K562 (cell line): ENCODE data around the gene PRELID2. TPM values are rescaled to one million over a fixed set of nuclear protein-coding genes. Genes with fewer than 3 reads are reported as not detected.

Experiments
- ATAC-seq: fragments of 200-7000 bp; cut with Tn5 transposase; 3 replicates; pipeline ENCODE4 v1.9.1; 2020; ENCODE audit warnings: moderate library complexity
- BruUV-seq: library from RNA; stranded (reverse); fragments of 400-500 nt; replicated peaks from 2 replicates; lab custom pipeline; 2021; lab: Mats Ljungman, UMichigan
- CTCF ChIA-PET: fragments of 300-600 bp; formaldehyde crosslinking; extraction: SDS; loops from one replicate; lab custom pipeline; 2021; ENCODE audit warnings: low intra/inter-chr PET ratio; lab: Yijun Ruan, JAX
- POLR2A ChIA-PET: fragments of 300-600, 350-650 bp; sonication (Branson Sonifier 250); formaldehyde crosslinking; extraction: SDS; loops from one replicate; lab custom pipeline; 2021; ENCODE audit warnings: antibody characterized with exemption, inconsistent platforms; lab: Yijun Ruan, JAX
- DNase-seq, 4 experiments: peaks; one replicate each; pipeline versions ENCODE4 v3.0.0 to v3.0.0-alpha.2; 2011 to 2018; ENCODE audit warnings: low spot score in 3 of 4, mixed read lengths in 3 of 4; ENCODE audit errors: extremely low read depth in 1 of 4
- FAIRE-seq: peaks from 2 replicates; lab custom pipeline; 2011; peaks lifted over from hg19 to GRCh38; lab: Jason Lieb, UNC
- H2AFZ ChIP-seq: 2 replicates; pipeline ENCODE4 v1.6.0; 2011; ENCODE audit warnings: low read depth, low read length, control low read depth, inconsistent platforms
- H3K27ac ChIP-seq: fragments of 200-600 bp; 3 replicates; pipeline ENCODE4 v1.8.0; 2011; ENCODE audit warnings: low read depth, mild to moderate bottlenecking, control low read depth, inconsistent platforms, low read length, moderate library complexity, mixed read lengths; ENCODE audit errors: extremely low read depth
- H3K27me3 ChIP-seq, 2 experiments: fragments of 300-600 bp in 1 of 2; 2 replicates in 1 of 2; 3 replicates in 1 of 2; pipeline versions ENCODE4 v1.6.0 to v1.8.0; 2011; ENCODE audit warnings: inconsistent platforms in 2 of 2, low read length in 2 of 2, mild to moderate bottlenecking in 1 of 2, mixed read lengths in 1 of 2, moderate library complexity in 1 of 2; ENCODE audit not compliant: control insufficient read depth in 2 of 2, insufficient read depth in 2 of 2
- H3K36me3 ChIP-seq: fragments of 300-600 bp; 3 replicates; pipeline ENCODE4 v1.8.0; 2011; ENCODE audit warnings: mild to moderate bottlenecking, low read length, inconsistent platforms; ENCODE audit not compliant: control insufficient read depth, insufficient read depth
- H3K4me1 ChIP-seq, 2 experiments: fragments of 200-600 bp in 1 of 2; replicated peaks in 1 of 2; 2 replicates in 1 of 2; 3 replicates in 1 of 2; pipeline versions ENCODE4 v1.5.1 to v1.8.0; 2011; ENCODE audit warnings: inconsistent platforms in 2 of 2, low read length in 2 of 2, mild to moderate bottlenecking in 1 of 2, mixed read lengths in 1 of 2, moderate library complexity in 1 of 2; ENCODE audit not compliant: control insufficient read depth in 2 of 2, insufficient read depth in 2 of 2
- H3K4me2 ChIP-seq: 2 replicates; pipeline ENCODE4 v1.6.1; 2011; ENCODE audit warnings: low read length, control low read depth, inconsistent platforms, mixed read lengths; ENCODE audit not compliant: insufficient read depth
- H3K4me3 ChIP-seq: fragments of 200-600 bp; sonication (generic), shearing (Covaris generic); 2 replicates; pipeline ENCODE4 v1.5.1; 2016; ENCODE audit warnings: control low read depth, inconsistent platforms
- H3K79me2 ChIP-seq: fragments of 200-600 bp; 3 replicates; pipeline ENCODE4 v1.8.0; 2011; ENCODE audit warnings: low read length, inconsistent platforms; ENCODE audit not compliant: control insufficient read depth, insufficient read depth
- H3K9ac ChIP-seq, 2 experiments: 2 replicates each; pipeline versions ENCODE4 v1.6.0 to v1.6.1; 2011; ENCODE audit warnings: low read depth in 2 of 2, low read length in 2 of 2, control low read depth in 1 of 2, inconsistent platforms in 1 of 2, mild to moderate bottlenecking in 1 of 2, mixed read lengths in 1 of 2; ENCODE audit not compliant: insufficient read depth in 1 of 2
- H3K9me1 ChIP-seq: one replicate; pipeline ENCODE4 v1.6.0; 2011; ENCODE audit warnings: inconsistent platforms, mild to moderate bottlenecking, low read length, moderate library complexity; ENCODE audit not compliant: control insufficient read depth, insufficient read depth
- H3K9me3 ChIP-seq: replicated peaks from 2 replicates; pipeline ENCODE4 v1.5.1; 2011; ENCODE audit warnings: low read depth, low read length, inconsistent platforms; ENCODE audit not compliant: control insufficient read depth, insufficient read depth
- H4K20me1 ChIP-seq: replicated peaks from 2 replicates; pipeline ENCODE4 v1.6.1; 2011; ENCODE audit warnings: low read length, inconsistent platforms, mixed read lengths; ENCODE audit not compliant: control insufficient read depth, insufficient read depth
- BRF1 ChIP-seq: IDR thresholded peaks from 3 replicates; pipeline ENCODE4 v1.6.1; 2011; ENCODE audit warnings: borderline replicate concordance, mild to moderate bottlenecking; ENCODE audit not compliant: insufficient read length; ENCODE audit errors: extremely low read depth
- CBX5 ChIP-seq: IDR thresholded peaks from 2 replicates; pipeline ENCODE4 v1.6.1; 2014; ENCODE audit warnings: low read depth, borderline replicate concordance
- HDAC6 ChIP-seq: IDR thresholded peaks from 2 replicates; pipeline ENCODE4 v1.6.1; 2012; ENCODE audit warnings: low read depth, mild to moderate bottlenecking, control low read depth, inconsistent platforms, low read length, moderate library complexity
- KDM1A ChIP-seq, 2 experiments: fragments of 450-650 bp; IDR thresholded peaks; 2 replicates each; pipeline ENCODE4 v1.6.1; 2016; ENCODE audit warnings: mild to moderate bottlenecking in 2 of 2
- PBX2 ChIP-seq, 2 experiments: IDR thresholded peaks in 1 of 2; conservative IDR thresholded peaks in 1 of 2; 2 replicates each; pipeline ENCODE4 v1.6.1; 2016; ENCODE audit warnings: low read depth in 2 of 2, mild to moderate bottlenecking in 1 of 2, missing compliant biosample characterization in 1 of 2, missing genetic modification characterization in 1 of 2, moderate library complexity in 1 of 2
- POLR2AphosphoS2 ChIP-seq: IDR thresholded peaks from 2 replicates; pipeline ENCODE4 v1.6.1; 2012; ENCODE audit warnings: low read length, improper control_type of control experiment
- PYGO2 ChIP-seq: fragments of 450-650 bp; IDR thresholded peaks from 2 replicates; pipeline ENCODE4 v1.6.1; 2016; ENCODE audit warnings: mild to moderate bottlenecking, missing genetic modification characterization, moderate library complexity, missing compliant biosample characterization
- RBM39 ChIP-seq: fragments of 200-400 bp; formaldehyde crosslinking; optimal IDR thresholded peaks from 2 replicates; pipeline ENCODE3; 2018; ENCODE audit warnings: low read depth, low read length
- TARDBP ChIP-seq: fragments of 450-650 bp; IDR thresholded peaks from 2 replicates; pipeline ENCODE4 v1.6.1; 2016
- TCF15 ChIP-seq: fragments of 250-450 bp; sonication (Bioruptor Pico); IDR thresholded peaks from 2 replicates; pipeline ENCODE4 v1.8.0; 2022; ENCODE audit warnings: moderate library complexity, mild to moderate bottlenecking, inconsistent platforms
- THRB ChIP-seq: fragments of 450-650 bp; formaldehyde crosslinking; conservative IDR thresholded peaks from 2 replicates; pipeline ENCODE4 v1.4.0; 2022; ENCODE audit warnings: mild to moderate bottlenecking, missing genetic modification characterization
- UBTF ChIP-seq, 2 experiments: IDR thresholded peaks; 2 replicates each; pipeline ENCODE4 v1.6.1; 2012; ENCODE audit warnings: improper control_type of control experiment in 2 of 2, low read depth in 2 of 2, low read length in 2 of 2, borderline replicate concordance in 1 of 2
- ZFP30 ChIP-seq: fragments of 250-450 bp; sonication (Bioruptor Pico); IDR thresholded peaks from 2 replicates; pipeline ENCODE4 v1.8.0; 2022; ENCODE audit warnings: moderate library complexity, mild to moderate bottlenecking, inconsistent platforms, borderline replicate concordance
- ZFX ChIP-seq: sonication (generic); formaldehyde crosslinking; IDR thresholded peaks from 2 replicates; pipeline ENCODE4 v1.8.0; 2022; ENCODE audit warnings: mild to moderate bottlenecking, missing genetic modification reagents, moderate library complexity
- ZNF124 ChIP-seq: sonication (generic); formaldehyde crosslinking; IDR thresholded peaks from 2 replicates; pipeline ENCODE4 v1.8.1; 2022; ENCODE audit warnings: missing genetic modification reagents
- ZNF507 ChIP-seq: conservative IDR thresholded peaks from 2 replicates; pipeline ENCODE4 v1.6.1; 2017; ENCODE audit warnings: missing genetic modification characterization, missing compliant biosample characterization
- WGBS: fragments of 100-300 bp; shearing (Covaris generic); methylation state at CpG from one replicate; pipeline ENCODE4 v1.1.6; 2016; ENCODE audit warnings: low coverage, mixed read lengths; ENCODE audit not compliant: insufficient coverage; ENCODE audit errors: missing lambda C conversion rate; 5-methylcytosine and 5-hydroxymethylcytosine counted together
- in situ Hi-C: fragments of 300-500 bp; cut with MboI; formaldehyde crosslinking; loops from 4 replicates; pipeline ENCODE4 v1.15.0; 2018; ENCODE audit warnings: inconsistent platforms, mixed read lengths
- intact Hi-C: fragments of 100-400 bp; cut with micrococcal nuclease; formaldehyde crosslinking; loops from 2 replicates; pipeline ENCODE4 v1.14.2; 2022
- polyA plus RNA-seq, 8 experiments: library from polyadenylated mRNA; depleted of rRNA in 4 of 8; stranded (reverse) in 5 of 8; unstranded in 3 of 8; fragments of >200 nt; fragmentation: Nextera tagmentation in 2 of 8; fragmentation: Illumina TruSeq in 1 of 8; extraction: Ambion mirVana in 2 of 8; extraction: Trizol in 1 of 8; gene quantifications; 2 replicates each; pipeline versions ENCODE4 v1.2.1 to v1.2.3, GENCODE V29; 2011 to 2014; ENCODE audit warnings: inconsistent platforms in 1 of 8, missing spikeins in 1 of 8
- total RNA-seq, 7 experiments: library from RNA; depleted of rRNA in 6 of 7; stranded (reverse); fragments of >200 nt in 6 of 7; fragmentation: Illumina TruSeq in 2 of 7; extraction: Trizol in 2 of 7; gene quantifications; 2 replicates each; pipeline versions ENCODE4 v1.2.1 to v1.2.3, GENCODE V29; 2011 to 2021; ENCODE audit warnings: low replicate concordance in 1 of 7

PRELID2 gene
- total and polyA plus RNA-seq, 9 of the 15 experiments (the other 6 are each of a cell fraction or from before 2014, with no cell fraction given), result 6.4 to 68.2 (median 28.8) TPM

- H3K9ac ChIP-seq, result no peak overlapping the region
- H3K4me3 ChIP-seq, result no peak overlapping the region
- H2AFZ ChIP-seq, result no peak overlapping the region
- ChIA-PET POLR2A (no interaction called here), CTCF (no interaction called here)
- H4K20me1 ChIP-seq, result no peaks in the 10 kb centered on the region
- no peak for TF ChIP-seq CBX5
- TF ChIP-seq ZFP30, result no peak
- no peak for TF ChIP-seq RBM39
- TF ChIP-seq POLR2AphosphoS2, result no peak
- TF ChIP-seq PBX2 (CRISPR knock-in tag; IDR thresholded peaks at IDR 0.05; ENCODE audit: low read depth), result no peak
- TF ChIP-seq PBX2 (tag; conservative IDR thresholded peaks at IDR 0.05; ENCODE audit: low read depth), result no peak
- TF ChIP-seq KDM1A (IDR thresholded peaks at IDR 0.05), result no peak
- no peak for TF ChIP-seq ZFX (CRISPR knock-in tag)
- no peak for TF ChIP-seq TCF15
- TF ChIP-seq ZNF124 (CRISPR knock-in tag), result no peak
- no peak for TF ChIP-seq PYGO2
- TF ChIP-seq TARDBP, result no peak
- TF ChIP-seq BRF1, result no peak
- no peak for TF ChIP-seq HDAC6
- no peak for TF ChIP-seq THRB
- no peak for TF ChIP-seq UBTF (IDR thresholded peaks at IDR 0.05; ENCODE audit: borderline replicate concordance in 1 of 2, low read depth in 2 of 2, low read length in 2 of 2)
- TF ChIP-seq ZNF507 (tag), result no peak
- in situ Hi-C loops, result no loop called here
- 51% methylated on average over 2 of the region's 2 CpGs for WGBS
- peaks cover 3% of the 10 kb centered on the region; the same call in 1 of the 3 replicates for H3K36me3 ChIP-seq
- H3K4me2 ChIP-seq, result no peak overlapping the region
- no peak overlapping the region for H3K27ac ChIP-seq
- no peaks in the 10 kb centered on the region for H3K79me2 ChIP-seq
- H3K4me1 ChIP-seq, result no peaks in the 10 kb centered on the region
- H3K9me3 ChIP-seq, result no peaks in the 10 kb centered on the region
- H3K9me1 ChIP-seq, result no peaks in the 10 kb centered on the region
- ATAC-seq (no peak), DNase-seq (no peak), FAIRE-seq (no peak)
- no TSS peak for BruUV-seq
- H3K27me3 ChIP-seq, result no peaks in the 10 kb centered on the region
- intact Hi-C loops, result no loop called here
Observed at GRCh38 chr5:145800181-145800580, 35.0 kb downstream of the PRELID2 start.
